Urothelium cell line (cell line): ENCODE data around the gene GRID1.
A peak's percentile ranks its signal among the peaks of the same experiment; 100 is the strongest.

ENCODE experiments used
- DNase-seq: peaks from one replicate; pipeline ENCODE4 v3.0.0; 2011; ENCODE audit warnings: low spot score, mixed read lengths
- FAIRE-seq: peaks from 2 replicates; lab custom pipeline; 2011; peaks lifted over from hg19 to GRCh38; lab: Jason Lieb, UNC

Gene GRID1

GRCh38 chr10:86059892-86060291, 306.7 kb downstream of the GRID1 start:
- FAIRE-seq (no peak), DNase-seq (no peak)

- no peak for FAIRE-seq
- DNase-seq: no peak
These were observed 307.6 kb downstream of the GRID1 start for GRCh38 chr10:86058964-86059363.

GRCh38 chr10:86057708-86058107, 308.9 kb downstream of the GRID1 start:
- FAIRE-seq (no peak), DNase-seq (no peak)

- DNase-seq (no peak), FAIRE-seq (no peak)
These were observed 309.9 kb downstream of the GRID1 start for GRCh38 chr10:86056672-86057071.

GRCh38 chr10:86055928-86056327, 310.7 kb downstream of the GRID1 start:
- FAIRE-seq (no peak), DNase-seq (no peak)

- peak; percentile 61 for FAIRE-seq
- DNase-seq: no peak
These were observed 312.9 kb downstream of the GRID1 start for GRCh38 chr10:86053675-86054074.

GRCh38 chr10:86051586-86051985, 315.0 kb downstream of the GRID1 start:
- FAIRE-seq: no peak
- DNase-seq: no peak

GRCh38 chr10:86049442-86049841, 317.2 kb downstream of the GRID1 start:
- FAIRE-seq: no peak
- DNase-seq: no peak

GRCh38 chr10:86048973-86049372, 317.6 kb downstream of the GRID1 start:
- no peak for FAIRE-seq
- no peak for DNase-seq

GRCh38 chr10:86048571-86048970, 318.0 kb downstream of the GRID1 start:
- FAIRE-seq (no peak), DNase-seq (no peak)

- DNase-seq (no peak), FAIRE-seq (no peak)
These were observed 319.0 kb downstream of the GRID1 start for GRCh38 chr10:86047588-86047987.

GRCh38 chr10:86046845-86047460, 319.6 kb downstream of the GRID1 start:
- FAIRE-seq (no peak), DNase-seq (no peak)

GRCh38 chr10:86045896-86046295, 320.7 kb downstream of the GRID1 start:
- DNase-seq (no peak), FAIRE-seq (no peak)

- DNase-seq (no peak), FAIRE-seq (no peak)
These were observed 322.6 kb downstream of the GRID1 start for GRCh38 chr10:86044029-86044428.

GRCh38 chr10:86043236-86043635, 323.4 kb downstream of the GRID1 start:
- FAIRE-seq (no peak), DNase-seq (no peak)

GRCh38 chr10:86042161-86042560, 324.4 kb downstream of the GRID1 start:
- DNase-seq (no peak), FAIRE-seq (no peak)

GRCh38 chr10:86041116-86041515, 325.5 kb downstream of the GRID1 start:
- FAIRE-seq: no peak

GRCh38 chr10:86038371-86038770, 328.2 kb downstream of the GRID1 start:
- no peak for FAIRE-seq
- no peak for DNase-seq

More at GRCh38 chr10:86041116-86041515, 325.5 kb downstream of the GRID1 start:
- DNase-seq: no peak

GRCh38 chr10:86037096-86037495, 329.5 kb downstream of the GRID1 start:
- FAIRE-seq (no peak), DNase-seq (no peak)

- FAIRE-seq (no peak), DNase-seq (no peak)
These were observed 330.1 kb downstream of the GRID1 start for GRCh38 chr10:86036544-86036831.

- DNase-seq (no peak), FAIRE-seq (no peak)
These were observed 330.6 kb downstream of the GRID1 start for GRCh38 chr10:86035791-86036543.

GRCh38 chr10:86034710-86035109, 331.9 kb downstream of the GRID1 start:
- no peak for FAIRE-seq
- DNase-seq: no peak

- no peak for DNase-seq
- no peak for FAIRE-seq
These were observed 333.0 kb downstream of the GRID1 start for GRCh38 chr10:86033581-86033980.
